AG04449 (cell line): ENCODE results near the gene TAF15.

ENCODE experiments used
- CTCF ChIA-PET: fragments of 350-600 bp; formaldehyde crosslinking; extraction: SDS; loops from one replicate; lab custom pipeline; 2021; ENCODE audit warnings: antibody characterized with exemption; lab: Yijun Ruan, JAX
- POLR2A ChIA-PET: fragments of 400-600, 350-600 bp; formaldehyde crosslinking; extraction: SDS; loops from one replicate; lab custom pipeline; 2020; ENCODE audit warnings: antibody characterized with exemption, inconsistent platforms; lab: Yijun Ruan, JAX
- DNase-seq: peaks from one replicate; pipeline ENCODE4 v3.0.0-alpha.2; 2010; ENCODE audit warnings: low read depth, low spot score
- H3K4me3 ChIP-seq: 2 replicates; pipeline ENCODE4 v1.5.1; 2011; ENCODE audit warnings: low read depth, mild to moderate bottlenecking, control low read depth, low read length
- CTCF ChIP-seq: IDR thresholded peaks from one replicate; pipeline ENCODE4 v1.5.1; 2011; ENCODE audit warnings: mild to moderate bottlenecking, moderate library complexity, low read length, control low read depth, inconsistent platforms; ENCODE audit not compliant: insufficient read depth; ENCODE audit errors: missing control alignments

The TAF15 gene

GRCh38 chr17:35841101-35841500 lies 31.8 kb downstream of the TAF15 start:
- H3K4me3 ChIP-seq: no peak overlapping the region
- no peak for DNase-seq
- POLR2A ChIA-PET: interaction anchor here (0.5 to 0.7 kb wide), 2 partner anchors 33 to 36 kb away, joined by 3 to 4 read pairs; no protein-coding TSS in a partner anchor
- no peak for TF ChIP-seq CTCF
- CTCF ChIA-PET: interaction anchor here (0.7 to 1.8 kb wide), 7 partner anchors 13 to 82 kb away, joined by 3 to 6 read pairs (median 3); partner anchors contain the start of gene TAF15

GRCh38 chr17:35841505-35841904 lies 32.2 kb downstream of the TAF15 start:
- TF ChIP-seq CTCF: no peak
- CTCF ChIA-PET: interaction anchor here (0.7 to 1.8 kb wide), 8 partner anchors 13 to 228 kb away, joined by 3 to 6 read pairs (median 3); partner anchors contain the start of gene TAF15
- POLR2A ChIA-PET: interaction anchor here (0.5 to 0.7 kb wide), 2 partner anchors 33 to 35 kb away, joined by 3 to 4 read pairs; no protein-coding TSS in a partner anchor
- H3K4me3 ChIP-seq: no peak overlapping the region
- no peak for DNase-seq

- POLR2A ChIA-PET: no interaction called here
- CTCF ChIA-PET: interaction anchor here (1.0 to 1.8 kb wide), 7 partner anchors 8 to 229 kb away, joined by 3 to 6 read pairs (median 3); partner anchors contain the start of gene TAF15
- TF ChIP-seq CTCF: no peak
- DNase-seq: no peak
- no peak overlapping the region for H3K4me3 ChIP-seq
These were observed 33.0 kb downstream of the TAF15 start for GRCh38 chr17:35842239-35842638.

GRCh38 chr17:35843698-35844097 lies 34.4 kb downstream of the TAF15 start:
- no peak for DNase-seq
- POLR2A ChIA-PET: no interaction called here
- no peak overlapping the region for H3K4me3 ChIP-seq
- CTCF ChIA-PET: interaction anchor here (1.8 kb wide), 1 partner anchor 10 kb away, joined by 4 read pairs; no protein-coding TSS in a partner anchor
- no peak for TF ChIP-seq CTCF

GRCh38 chr17:35844547-35844946 lies 35.3 kb downstream of the TAF15 start:
- no peak for TF ChIP-seq CTCF
- CTCF ChIA-PET: no interaction called here
- POLR2A ChIA-PET: no interaction called here
- H3K4me3 ChIP-seq: no peak overlapping the region
- DNase-seq: no peak

GRCh38 chr17:35846055-35846809 lies 36.9 kb downstream of the TAF15 start:
- ChIA-PET CTCF (interaction anchor here (1.0 to 3.9 kb wide), 3 partner anchors 9 to 19 kb away, joined by 3 to 19 read pairs (median 5); no protein-coding TSS in a partner anchor), POLR2A (no interaction called here)
- no peak overlapping the region for H3K4me3 ChIP-seq
- no peak for TF ChIP-seq CTCF
- DNase-seq: peak; percentile 9
